GM18909 (cell line): Measurements from ENCODE around the gene MCF2L.

Source experiments
- ATAC-seq: cut with Tn5 transposase; IDR thresholded peaks from one replicate; pipeline ENCODE4 v1.9.1; 2021; ENCODE audit warnings: mild to moderate bottlenecking; ENCODE audit not compliant: unreplicated experiment, poor library complexity

The MCF2L gene

DNA sequence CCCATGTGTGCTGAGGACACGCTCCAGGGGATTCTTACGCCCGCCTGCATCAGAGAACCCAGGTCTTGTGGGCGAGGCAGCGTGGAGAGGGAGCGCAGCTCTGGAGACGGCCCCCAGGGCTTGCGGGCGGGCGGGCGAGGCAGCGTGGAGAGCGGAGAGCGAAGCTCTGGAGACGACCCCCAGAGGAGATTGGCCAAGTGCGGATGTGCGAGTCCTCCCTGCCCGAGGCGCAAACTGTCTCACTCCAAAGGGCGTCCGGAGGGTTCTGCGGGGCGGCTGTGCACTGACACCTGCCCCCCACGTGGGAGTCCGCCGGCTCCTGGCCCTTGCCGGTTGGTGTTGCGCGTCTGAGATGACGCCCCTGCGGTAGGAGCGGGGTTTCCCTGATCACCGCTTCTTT, 39.8 kb downstream of the MCF2L start:
- ATAC-seq = no peak

DNA sequence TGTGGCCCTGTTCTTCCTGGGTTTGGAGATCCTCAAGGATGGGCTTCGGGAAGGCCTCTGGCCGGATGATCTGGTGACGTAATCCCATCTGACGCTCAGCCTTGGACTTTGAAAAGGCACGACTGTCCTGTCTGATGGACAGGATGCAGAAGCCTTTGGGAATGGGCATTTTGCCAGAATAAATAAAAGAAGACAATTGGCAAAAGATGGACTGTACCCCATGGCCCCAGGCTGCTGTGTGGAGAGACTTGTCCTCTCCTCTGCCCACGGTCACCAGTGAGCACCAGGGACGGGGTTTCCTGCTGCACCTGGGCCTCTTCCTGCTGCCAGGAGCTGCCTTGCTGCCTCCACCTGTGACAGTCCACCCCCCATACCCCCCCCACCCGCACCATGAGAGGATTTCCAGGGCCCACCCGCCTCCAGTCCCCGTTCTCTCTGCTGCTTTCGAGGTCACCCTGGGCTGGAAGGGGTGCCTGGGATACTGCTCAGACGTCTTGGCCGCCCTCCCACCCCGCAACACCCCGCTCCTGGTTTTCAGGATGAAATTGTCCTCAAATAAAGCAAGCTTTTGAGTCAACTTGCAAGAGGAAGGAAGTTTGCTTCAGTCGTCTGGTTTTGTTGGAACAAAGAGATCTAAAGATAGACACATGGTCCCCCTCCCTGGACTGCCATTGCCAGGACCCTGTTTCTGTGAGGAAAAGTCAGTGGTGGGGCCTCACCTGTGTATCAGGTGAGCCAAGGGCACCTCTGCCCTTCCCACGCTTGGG, 40.9 kb downstream of the MCF2L start:
- ATAC-seq = no peak

DNA sequence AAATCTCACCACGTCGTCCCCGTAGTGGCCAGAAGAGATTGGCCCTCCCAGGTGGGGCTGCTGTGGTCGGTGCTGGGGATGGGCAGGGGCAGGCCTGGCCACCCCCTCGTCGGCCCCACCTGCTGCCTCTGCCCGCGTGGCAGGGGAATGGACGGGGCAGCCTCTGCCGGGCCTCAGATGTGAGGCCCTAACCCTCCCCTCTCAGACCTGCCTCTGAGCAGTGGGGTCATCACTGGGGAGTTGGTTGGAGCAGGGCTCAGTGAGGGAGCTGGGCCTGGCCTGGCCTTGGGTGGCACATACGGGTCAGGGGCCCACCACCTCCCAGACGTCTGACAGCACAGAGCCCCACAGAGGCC, 41.5 kb downstream of the MCF2L start:
- no peak for ATAC-seq

DNA sequence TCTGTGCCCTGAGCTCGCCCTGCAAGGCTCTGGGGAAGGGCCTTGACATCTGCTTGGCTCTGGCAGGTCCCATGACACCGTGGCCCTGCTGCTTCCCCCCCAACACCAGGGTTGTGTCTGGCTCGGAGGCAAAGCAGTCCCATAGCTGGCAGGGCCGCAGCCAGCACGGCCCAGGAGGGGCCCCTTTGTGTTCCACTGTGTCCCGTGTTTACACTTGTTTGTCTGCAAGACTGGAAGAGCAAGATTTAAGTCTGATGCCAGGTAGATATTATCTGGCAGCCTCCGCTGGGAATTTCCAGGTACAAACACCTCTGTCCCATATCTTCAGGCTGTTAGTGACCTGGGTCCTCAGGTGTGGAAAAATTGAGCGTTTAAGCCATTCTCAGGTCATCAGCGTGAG, 44.3 kb downstream of the MCF2L start:
- no peak for ATAC-seq

DNA sequence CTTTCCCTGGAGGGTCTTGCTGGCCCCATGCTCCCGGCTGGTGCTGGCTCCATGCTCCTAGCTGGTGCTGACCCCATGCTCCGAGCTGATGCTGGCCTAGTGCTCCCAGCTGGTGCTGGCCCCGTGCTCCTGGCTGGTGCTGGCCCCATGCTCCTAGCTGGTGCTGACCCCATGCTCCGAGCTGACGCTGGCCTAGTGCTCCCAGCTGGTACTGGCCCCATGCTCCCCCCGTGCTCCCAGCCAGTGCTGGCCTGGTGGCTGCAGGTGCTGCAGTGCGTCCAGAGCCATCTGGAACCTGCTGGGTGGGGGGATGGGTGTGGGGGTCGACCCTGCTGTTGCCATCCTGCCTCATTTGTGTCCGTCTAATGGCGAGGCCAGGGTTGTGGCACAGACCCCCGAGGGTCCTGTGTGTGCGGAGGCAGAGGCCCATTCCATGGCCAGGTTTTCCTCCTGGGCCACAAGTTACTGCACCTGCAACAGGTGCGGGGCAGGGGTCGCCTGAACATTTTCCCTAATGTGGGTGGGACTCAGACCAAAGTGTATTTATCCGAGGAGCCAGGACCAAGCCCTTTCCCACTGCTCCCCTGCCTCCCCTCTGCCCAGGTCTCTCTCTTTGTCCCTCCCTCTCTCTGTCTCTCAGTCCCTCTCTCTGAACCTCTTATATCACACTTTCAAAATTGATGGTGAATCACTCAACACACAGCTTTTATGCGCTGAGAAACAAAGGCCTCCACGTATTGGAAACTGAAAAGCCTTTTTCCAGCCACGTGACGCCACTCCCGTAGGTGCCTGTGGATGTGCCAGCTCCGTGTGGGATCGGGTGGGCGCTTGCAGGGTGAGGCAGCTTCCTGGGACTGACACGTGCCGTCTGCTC, 45.1 kb downstream of the MCF2L start:
- ATAC-seq = no peak

DNA sequence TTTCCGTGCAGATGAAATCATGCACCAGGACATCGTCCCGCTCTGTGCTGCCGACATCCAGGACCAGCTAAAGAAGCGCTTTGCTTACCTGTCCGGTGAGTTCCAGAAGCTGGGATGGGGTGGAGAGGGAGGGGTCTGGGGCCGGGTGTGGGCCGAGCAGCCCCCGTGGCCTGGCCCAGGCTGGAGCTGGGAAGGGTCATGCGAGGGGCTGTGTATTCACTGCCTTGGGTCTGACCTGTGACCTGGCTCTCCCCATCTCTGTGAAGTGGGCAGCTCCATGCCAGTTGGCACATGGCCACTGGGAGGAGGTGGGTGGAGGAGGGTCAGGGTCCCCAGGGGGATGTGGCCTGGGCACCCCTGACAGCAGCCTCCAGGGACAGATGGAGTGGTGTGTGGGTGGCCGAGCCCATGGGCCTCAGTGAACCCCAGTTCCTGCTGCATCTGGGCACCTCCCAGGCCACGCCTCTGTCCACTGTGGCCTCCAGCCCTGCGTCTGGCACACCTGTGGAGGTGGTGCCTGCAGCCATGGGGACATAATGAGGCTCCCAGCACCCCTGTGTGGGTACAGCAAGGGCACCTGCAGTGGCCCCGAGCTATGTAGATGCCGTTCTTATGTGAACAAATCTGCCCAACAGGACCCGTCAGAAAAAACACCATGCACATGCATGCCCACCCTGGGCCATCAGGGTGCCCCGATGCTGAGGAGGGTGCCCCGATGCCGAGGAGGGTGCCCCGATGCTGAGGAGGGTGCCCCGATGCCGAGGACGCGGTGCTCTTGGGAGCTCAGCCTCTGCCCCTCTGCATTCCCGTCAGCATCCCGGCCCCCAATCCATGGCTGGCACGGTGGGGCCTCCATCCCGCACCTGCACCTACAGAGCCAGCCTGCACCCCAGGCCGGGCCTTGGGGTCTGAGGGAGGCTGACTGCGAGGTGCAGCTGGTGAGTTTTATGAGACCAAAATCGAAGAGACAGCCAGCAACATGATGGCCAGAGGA, 46.0 kb downstream of the MCF2L start:
- ATAC-seq = no peak

DNA sequence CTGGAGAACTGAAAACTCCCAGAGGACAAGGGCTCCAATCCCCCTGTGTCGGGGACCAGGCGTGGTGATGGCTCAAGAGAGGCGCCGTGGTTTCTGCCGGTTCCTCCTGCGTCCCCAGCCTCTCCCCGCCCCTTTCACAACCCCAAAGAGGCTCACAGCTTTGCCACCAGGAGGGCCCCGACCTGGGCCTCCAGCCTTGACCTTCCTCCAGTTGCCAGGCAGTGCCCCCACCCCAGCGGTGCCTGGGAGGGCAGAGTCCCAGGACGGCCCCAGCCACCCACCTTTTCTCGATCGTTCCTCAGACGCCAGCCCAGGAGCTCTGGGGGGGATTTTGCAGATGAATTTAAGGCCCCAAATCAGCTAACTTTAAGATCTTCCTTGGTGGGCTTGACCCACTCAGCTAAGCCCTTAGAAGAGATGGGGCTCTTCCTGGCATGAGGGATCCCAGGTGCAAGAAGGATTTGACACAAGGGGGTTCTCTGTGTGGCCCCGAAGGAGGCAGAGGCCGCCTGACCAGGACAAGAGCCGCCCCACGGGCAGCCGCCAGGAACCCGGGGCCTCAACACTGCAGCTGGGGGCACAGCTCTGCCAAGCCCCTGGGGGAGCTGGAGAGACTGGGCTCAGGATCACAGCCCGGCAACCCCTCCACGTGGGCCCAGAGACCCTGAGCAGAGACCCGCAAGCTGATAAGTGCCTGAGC, 47.0 kb downstream of the MCF2L start:
- no peak for ATAC-seq

DNA sequence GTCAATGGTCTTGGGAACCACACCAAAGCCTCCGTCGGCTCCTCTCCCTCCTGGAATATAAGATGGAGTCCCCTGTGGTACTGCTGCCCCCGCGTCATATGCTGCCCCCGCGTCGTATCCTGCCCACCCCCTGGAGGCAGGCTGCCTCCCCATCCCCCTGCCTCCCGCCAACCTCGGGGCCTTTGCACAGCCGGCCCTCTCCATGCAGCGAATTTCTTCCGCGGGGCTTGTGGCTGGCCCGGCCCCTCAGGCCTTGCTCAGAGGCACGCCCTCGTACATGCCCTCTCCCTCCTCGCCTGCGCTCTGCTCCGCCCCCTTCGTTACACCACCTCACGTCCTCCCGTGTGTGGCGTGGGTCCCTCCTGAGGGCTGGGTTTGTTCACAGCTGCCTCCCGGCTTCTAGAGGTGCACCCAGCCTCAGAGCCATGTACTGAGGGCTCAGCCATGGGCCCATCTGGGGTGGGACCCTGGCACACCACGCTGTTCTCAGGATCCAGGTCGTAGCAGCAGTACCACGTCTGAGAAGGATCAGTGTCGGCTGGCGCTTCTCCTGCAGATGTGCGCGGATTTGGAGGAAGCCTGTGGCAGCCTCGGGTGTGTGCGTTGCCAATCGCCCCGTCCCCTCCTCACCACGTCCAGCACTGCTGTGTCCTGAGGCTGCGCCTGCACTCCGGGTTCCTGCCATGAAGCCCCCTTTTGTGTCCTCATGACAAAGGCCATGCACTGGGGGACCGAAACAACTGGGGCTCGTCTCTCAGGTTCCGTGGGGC, 47.7 kb downstream of the MCF2L start:
- no peak for ATAC-seq

DNA sequence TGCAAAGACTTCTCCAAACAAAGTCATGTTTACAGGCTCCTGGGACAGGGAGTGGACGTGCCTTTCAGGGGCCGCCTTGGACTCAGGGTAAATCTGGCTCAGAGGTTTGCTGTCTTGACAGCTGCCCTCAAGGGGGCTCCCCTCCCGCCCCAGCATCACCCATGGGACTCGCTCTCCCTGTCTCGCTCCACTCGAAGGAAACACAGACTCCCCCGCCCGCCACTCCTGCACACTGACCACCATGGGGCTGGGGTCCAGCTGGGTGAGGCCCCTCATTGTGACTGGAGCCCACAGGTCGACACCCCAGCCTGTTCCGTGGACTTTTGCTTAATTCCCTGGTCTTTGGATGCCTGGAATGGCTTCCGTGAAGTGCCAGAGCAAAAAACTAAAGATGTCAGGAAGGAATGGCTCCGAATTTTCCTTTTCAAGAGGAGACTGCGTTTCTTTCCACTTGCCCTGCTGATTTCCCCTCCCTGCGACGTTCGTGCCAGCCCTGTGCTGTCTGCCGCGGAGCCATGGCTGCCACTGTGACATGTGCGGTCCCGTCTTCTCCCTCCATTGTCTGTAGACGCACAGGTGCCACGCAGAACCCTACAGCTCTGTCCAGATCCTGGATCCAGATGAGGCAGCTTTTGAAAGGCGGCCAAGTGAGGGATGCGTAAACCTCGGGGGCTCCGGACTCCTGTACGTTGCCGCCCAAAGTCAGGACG, 48.6 kb downstream of the MCF2L start:
- ATAC-seq = no peak

DNA sequence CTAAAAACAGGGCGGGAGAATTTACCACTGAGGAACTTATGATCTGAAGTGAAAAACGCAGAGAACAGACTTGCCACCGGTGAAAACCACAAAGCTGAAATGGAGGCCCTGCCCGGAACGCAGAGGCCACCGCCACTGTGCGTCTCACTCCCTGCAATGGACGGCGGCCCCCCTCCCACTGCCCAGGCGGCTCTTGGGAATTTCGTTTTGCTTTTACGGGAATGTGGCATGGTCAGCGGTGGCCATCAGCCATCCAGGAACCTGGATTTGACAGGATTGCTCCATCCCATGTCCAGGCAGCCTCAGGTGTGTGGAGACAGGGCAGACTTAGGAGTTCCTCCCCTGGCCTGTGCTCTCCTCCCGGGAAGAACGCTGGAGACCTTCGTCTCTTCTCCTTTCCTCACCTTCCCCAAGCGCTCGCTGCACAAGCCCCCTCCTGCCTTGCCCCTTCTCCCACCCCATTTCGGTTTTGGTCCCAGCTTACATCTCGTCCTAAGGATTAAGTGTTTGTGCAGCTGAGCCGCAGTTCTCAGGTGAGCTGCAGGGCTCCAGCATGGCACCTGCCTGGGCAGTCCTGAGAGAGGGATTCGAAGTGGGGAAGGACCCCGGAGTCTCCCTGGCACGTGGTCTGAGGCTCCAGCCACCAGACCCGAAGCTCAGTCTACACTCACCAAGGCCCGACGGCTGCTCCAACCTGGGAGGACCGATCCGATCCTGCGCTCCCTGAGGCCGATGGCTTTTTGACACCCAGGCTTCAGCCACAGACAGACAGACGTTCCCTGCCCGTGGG, 49.9 kb downstream of the MCF2L start:
- no peak for ATAC-seq

DNA sequence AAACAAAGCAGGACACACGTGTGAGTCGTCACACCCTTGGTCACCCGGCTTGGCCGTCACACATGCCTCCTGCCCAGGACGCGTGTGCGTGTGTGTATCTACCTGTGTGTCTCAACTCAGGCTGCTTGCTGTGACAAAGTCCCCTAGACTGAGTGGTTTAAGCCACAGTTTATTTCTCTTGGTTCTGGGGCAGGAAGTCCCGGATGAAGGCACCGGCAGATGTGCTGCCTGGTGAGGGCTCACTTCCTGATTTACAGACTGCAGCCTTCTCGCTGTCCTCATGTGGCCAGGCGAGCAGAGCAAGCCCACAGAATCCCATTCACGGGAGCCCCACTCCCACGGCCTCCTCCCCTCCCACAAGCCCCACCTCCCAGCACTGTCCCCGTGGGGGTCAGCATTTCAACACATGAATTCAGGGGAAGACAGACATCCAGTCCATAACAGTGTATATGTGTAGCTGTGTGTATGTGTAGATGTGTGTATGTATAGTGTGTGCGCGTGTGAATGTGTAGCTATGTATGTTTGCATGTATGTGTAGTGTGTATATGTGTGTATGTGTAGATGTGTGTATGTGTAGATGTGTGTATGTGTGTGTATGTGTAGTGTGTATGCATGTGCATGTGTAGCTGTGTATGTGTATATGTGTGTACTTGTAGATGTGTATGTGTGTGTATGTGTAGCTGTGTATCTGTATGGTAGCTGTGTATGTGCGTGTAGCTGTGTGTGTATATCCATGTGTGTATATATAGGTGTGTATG, 51.5 kb downstream of the MCF2L start:
- no peak for ATAC-seq

DNA sequence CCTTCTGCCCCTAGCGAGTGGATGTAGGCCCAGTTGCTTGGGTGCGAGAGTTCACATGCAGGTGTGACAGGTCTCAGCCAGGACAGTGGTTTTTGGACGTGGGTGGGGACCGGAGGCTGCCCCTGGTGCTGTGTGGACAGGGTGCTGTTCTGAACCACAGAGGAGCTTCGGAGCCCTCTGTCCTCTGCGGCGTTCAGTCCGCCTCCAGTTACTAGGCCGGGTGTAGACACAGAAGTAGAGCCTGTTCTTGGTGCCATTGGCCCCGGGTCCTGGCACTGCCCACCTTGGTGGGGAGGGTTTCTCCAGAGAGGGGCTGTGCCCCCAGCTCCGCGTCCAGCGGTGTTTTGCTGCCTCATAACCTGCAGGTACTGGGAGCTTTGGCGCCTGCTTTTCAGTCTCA, 52.4 kb downstream of the MCF2L start:
- no peak for ATAC-seq

DNA sequence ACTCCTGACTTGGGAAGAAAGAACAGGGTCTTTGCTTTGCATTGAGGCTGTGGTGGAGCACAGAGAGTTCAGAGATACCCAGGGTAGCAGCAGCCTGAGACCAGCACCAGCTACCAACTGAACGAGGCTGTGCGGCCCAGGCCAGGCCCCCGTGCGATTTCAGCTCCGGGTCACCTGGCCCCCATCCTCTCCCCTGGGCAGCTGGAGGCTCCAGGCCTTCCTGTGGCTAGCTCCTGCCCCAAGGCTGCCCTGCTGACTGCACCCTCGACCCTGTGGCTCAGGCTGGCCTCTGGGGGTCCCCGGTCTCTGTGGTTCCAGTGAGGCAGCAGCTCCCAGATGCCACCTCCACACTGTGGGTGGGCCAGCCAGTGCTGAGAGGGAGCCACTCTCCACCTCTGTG, 52.8 kb downstream of the MCF2L start:
- ATAC-seq = no peak

DNA sequence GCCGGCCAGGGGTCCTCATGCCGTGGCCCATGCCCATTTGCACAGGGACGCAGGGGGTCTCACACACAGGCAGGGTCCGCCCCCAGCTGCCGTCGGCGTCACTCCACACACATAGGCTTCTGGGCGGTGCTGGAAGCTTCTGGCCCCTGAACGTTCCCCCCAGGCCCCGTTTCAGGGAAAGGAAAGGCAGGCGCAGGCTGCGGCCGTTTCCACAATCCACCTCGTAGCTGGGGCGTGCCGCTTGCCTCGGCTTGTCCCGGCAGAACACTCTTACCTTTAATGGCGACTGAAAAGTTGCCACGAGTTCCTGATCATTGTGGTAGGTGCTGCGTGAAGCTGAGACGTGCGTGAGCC, 53.4 kb downstream of the MCF2L start:
- no peak for ATAC-seq

DNA sequence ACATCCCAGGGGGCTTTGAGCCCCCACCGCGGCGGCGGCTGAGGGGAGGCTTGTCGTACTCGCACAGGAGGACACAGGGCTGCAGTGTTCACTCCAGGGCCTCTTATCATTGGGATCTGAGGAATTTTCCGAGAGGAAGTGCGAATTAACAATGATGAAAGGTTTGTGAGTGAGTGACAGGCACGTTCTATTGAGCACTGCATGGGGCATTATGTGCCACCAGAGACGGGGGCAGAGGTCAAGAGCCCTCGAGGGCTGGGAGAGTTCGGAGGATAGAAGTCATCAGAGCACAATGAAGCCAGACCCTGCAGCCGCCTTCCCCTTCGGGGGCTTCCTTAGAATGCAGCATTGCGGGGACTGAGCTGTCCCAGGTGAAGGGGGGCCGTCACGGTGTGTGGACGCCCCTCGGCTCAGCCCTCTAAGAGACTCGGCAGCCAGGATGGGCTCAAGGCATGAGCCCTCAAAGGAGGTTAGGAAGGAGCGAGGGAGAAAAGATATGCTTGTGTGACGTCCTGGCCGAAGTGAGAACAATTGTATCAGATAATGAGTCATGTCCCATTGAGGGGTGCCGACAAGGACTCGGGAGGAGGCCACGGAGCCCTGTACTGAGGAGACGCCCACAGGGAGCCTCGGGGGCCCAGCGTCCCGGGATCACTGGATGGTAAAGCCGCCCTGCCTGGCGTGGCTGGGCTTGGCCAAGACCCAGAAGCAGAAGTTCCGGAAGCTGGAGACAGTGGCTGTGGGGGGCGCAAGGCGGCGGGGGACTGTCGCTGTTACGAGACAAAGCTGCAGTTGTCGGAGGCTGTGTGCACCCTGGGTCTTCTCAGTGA, 53.9 kb downstream of the MCF2L start:
- ATAC-seq = no peak

DNA sequence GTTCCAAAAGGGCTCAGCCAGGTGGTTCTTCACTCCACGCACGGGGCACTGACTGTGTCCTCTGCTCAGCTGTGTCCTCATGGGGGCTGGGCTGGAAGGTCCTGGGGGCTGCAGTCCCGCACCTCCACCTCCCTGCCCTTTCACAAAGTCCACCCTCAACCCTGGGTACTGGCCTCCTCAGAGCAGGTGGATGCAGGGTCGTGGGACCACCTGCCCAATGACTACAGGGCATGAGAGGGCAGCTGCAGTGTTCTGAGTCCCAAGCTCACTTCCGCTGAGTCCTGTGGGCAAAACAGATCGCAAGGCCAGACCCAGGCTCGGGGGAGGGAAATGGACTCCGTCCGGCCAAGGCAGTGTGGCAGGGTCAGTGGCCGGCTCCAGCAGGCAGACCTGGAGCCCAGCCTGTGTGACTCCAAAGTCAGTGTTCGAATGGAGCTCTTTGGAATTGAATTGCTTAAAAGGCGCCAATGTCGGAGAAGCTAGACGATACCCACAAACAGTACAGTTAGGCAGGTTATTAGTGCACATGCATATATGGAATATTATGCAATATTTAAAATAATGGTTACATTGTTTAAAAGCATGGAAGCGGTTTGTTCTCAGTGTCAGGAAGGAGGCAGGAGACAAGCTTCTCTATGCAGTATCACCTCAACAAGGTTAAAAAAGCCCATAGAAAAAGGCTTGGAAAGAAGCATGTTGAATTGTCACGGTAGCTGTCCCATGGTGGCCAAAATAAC, 54.8 kb downstream of the MCF2L start:
- ATAC-seq = no peak
